ENCODE results near the gene STARD7.

- no peak for TF ChIP-seq ZFP3 (CRISPR knock-in tag; IDR thresholded peaks at IDR 0.05)
- TF ChIP-seq, protein P1, sequence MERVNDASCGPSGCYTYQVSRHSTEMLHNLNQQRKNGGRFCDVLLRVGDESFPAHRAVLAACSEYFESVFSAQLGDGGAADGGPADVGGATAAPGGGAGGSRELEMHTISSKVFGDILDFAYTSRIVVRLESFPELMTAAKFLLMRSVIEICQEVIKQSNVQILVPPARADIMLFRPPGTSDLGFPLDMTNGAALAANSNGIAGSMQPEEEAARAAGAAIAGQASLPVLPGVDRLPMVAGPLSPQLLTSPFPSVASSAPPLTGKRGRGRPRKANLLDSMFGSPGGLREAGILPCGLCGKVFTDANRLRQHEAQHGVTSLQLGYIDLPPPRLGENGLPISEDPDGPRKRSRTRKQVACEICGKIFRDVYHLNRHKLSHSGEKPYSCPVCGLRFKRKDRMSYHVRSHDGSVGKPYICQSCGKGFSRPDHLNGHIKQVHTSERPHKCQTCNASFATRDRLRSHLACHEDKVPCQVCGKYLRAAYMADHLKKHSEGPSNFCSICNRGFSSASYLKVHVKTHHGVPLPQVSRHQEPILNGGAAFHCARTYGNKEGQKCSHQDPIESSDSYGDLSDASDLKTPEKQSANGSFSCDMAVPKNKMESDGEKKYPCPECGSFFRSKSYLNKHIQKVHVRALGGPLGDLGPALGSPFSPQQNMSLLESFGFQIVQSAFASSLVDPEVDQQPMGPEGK (CRISPR knock-in tag; IDR thresholded peaks at IDR 0.05; ENCODE audit: borderline replicate concordance): no peak
Observed at GRCh38 chr2:96157649-96158553, 50.7 kb downstream of the STARD7 start.
